CD8-positive, alpha-beta memory T cell (primary cell): ENCODE data around the gene DGKD. TPM values are rescaled to one million over a fixed set of nuclear protein-coding genes. Genes with fewer than 3 reads are reported as not detected.

Source experiments
- CTCF ChIA-PET: fragments of 350-600 bp; sonication (Branson Sonifier 250); formaldehyde crosslinking; loops from one replicate; lab custom pipeline; 2021; ENCODE audit warnings: antibody characterized with exemption; lab: Charles Lee
- POLR2A ChIA-PET: fragments of 350-600 bp; sonication (Branson Sonifier 250); formaldehyde crosslinking; loops from one replicate; lab custom pipeline; 2021; ENCODE audit warnings: antibody characterized with exemption; lab: Charles Lee
- DNase-seq, 5 donors: peaks; one replicate each; pipeline versions ENCODE4 v3.0.0 to v3.0.0-alpha.2; 2020 to 2022; ENCODE audit warnings: mixed read lengths in 1 of 5
- H3K27ac ChIP-seq: one replicate; pipeline ENCODE4 v1.7.0; 2013; ENCODE audit warnings: low read depth, mild to moderate bottlenecking, low read length, moderate library complexity
- H3K27me3 ChIP-seq: 2 replicates; pipeline ENCODE4 v1.7.0; 2013; ENCODE audit warnings: low read length, mild to moderate bottlenecking; ENCODE audit not compliant: insufficient read depth, poor library complexity, severe bottlenecking
- H3K36me3 ChIP-seq: 2 replicates; pipeline ENCODE4 v1.7.0; 2013; ENCODE audit warnings: mild to moderate bottlenecking, low read length, moderate library complexity; ENCODE audit not compliant: insufficient read depth
- H3K4me1 ChIP-seq: 2 replicates; pipeline ENCODE4 v1.7.0; 2013; ENCODE audit warnings: mild to moderate bottlenecking, low read length, moderate library complexity; ENCODE audit not compliant: insufficient read depth
- H3K4me3 ChIP-seq: 2 replicates; pipeline ENCODE4 v1.7.0; 2013; ENCODE audit warnings: mild to moderate bottlenecking, low read length
- H3K9me3 ChIP-seq: 2 replicates; pipeline ENCODE4 v1.7.0; 2013; ENCODE audit warnings: mild to moderate bottlenecking, low read length
- H3K27ac Mint-ChIP-seq, 8 donors: one replicate each; pipeline ENCODE4 v1.8.0; 2020 to 2021; ENCODE audit warnings: mixed read lengths in 8 of 8, mild to moderate bottlenecking in 6 of 8, inconsistent platforms in 3 of 8, moderate library complexity in 3 of 8
- H3K27me3 Mint-ChIP-seq, 2 donors: one replicate each; pipeline ENCODE4 v1.8.0; 2020 to 2021; ENCODE audit warnings: mixed read lengths in 2 of 2, mild to moderate bottlenecking in 1 of 2, moderate library complexity in 1 of 2
- H3K36me3 Mint-ChIP-seq, 3 donors: one replicate each; pipeline ENCODE4 v1.8.0; 2020 to 2021; ENCODE audit warnings: mixed read lengths in 3 of 3, inconsistent platforms in 1 of 3, mild to moderate bottlenecking in 1 of 3
- H3K4me1 Mint-ChIP-seq, 3 donors: one replicate each; pipeline ENCODE4 v1.8.0; 2020 to 2021; ENCODE audit warnings: mixed read lengths in 3 of 3, inconsistent platforms in 1 of 3, mild to moderate bottlenecking in 1 of 3
- H3K4me3 Mint-ChIP-seq, 7 donors: one replicate each; pipeline ENCODE4 v1.8.0; 2020 to 2021; ENCODE audit warnings: mixed read lengths in 7 of 7, mild to moderate bottlenecking in 6 of 7, moderate library complexity in 4 of 7, inconsistent platforms in 2 of 7
- H3K9me3 Mint-ChIP-seq, 5 donors: one replicate each; pipeline ENCODE4 v1.8.0; 2020 to 2022; ENCODE audit warnings: mixed read lengths in 5 of 5, mild to moderate bottlenecking in 3 of 5, moderate library complexity in 2 of 5, inconsistent platforms in 1 of 5
- polyA plus RNA-seq: library from polyadenylated mRNA; unstranded; fragments of 300-500 nt; fragmentation: Illumina TruSeq; gene quantifications from one replicate; pipeline ENCODE4 v1.2.3, GENCODE V29; 2021
- total RNA-seq, 2 experiments: library from RNA; stranded (reverse); gene quantifications; one replicate each; pipeline ENCODE4 v1.2.3, GENCODE V29; 2021

DGKD gene
- total and polyA plus RNA-seq, 3 experiments from 2014 or later, result 32.6 to 61.9 (median 54.2) TPM

DNA sequence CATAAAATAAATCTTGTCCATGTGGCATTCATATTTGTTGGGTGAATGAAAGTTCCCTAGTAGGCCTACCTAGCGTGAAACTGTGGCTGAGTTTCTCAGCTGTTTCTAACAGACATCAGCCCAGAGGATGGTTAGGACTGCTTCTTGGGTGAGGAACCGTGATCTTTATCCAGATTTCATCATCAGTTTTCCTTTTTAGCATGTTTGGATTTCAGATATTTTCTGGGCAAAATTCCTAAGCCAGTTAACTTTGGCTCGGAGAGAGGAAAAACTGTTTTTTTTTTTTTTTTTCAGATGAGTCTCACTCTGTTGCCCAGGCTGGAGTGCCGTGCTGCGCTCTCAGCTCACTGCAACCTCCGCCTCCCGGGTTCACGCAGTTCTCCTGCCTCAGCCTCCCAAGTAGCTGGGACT is 53.5 kb downstream of the DGKD start:
- Mint-ChIP-seq H3K9me3 (peaks cover 0 to 6% (median 4%) of the 10 kb centered on the region in 5 donors), H3K27me3 (peaks cover 0 to 1% of the 10 kb centered on the region in 2 donors), H3K4me1 (peaks cover 59 to 78% (median 62%) of the 10 kb centered on the region in 3 donors), H3K27ac (peak overlapping the region in 2 of 8 donors; percentile 85 to 89), H3K4me3 (no peak overlapping the region), H3K36me3 (peaks cover 6 to 37% (median 12%) of the 10 kb centered on the region in 3 donors)
- ChIA-PET POLR2A (interaction anchor here (0.5 kb wide), 1 partner anchor 32 kb away, joined by 3 read pairs; no protein-coding TSS in a partner anchor), CTCF (interaction anchor here (1.6 to 11.2 kb wide), 3 partner anchors 12 to 34 kb away, joined by 3 to 239 read pairs (median 151); no protein-coding TSS in a partner anchor)
- no peak for DNase-seq
- Histone ChIP-seq H3K9me3 (no peaks in the 10 kb centered on the region), H3K27me3 (no peaks in the 10 kb centered on the region), H3K4me1 (peaks cover 55% of the 10 kb centered on the region), H3K36me3 (no peaks in the 10 kb centered on the region), H3K27ac (no peak overlapping the region), H3K4me3 (no peak overlapping the region)

DNA sequence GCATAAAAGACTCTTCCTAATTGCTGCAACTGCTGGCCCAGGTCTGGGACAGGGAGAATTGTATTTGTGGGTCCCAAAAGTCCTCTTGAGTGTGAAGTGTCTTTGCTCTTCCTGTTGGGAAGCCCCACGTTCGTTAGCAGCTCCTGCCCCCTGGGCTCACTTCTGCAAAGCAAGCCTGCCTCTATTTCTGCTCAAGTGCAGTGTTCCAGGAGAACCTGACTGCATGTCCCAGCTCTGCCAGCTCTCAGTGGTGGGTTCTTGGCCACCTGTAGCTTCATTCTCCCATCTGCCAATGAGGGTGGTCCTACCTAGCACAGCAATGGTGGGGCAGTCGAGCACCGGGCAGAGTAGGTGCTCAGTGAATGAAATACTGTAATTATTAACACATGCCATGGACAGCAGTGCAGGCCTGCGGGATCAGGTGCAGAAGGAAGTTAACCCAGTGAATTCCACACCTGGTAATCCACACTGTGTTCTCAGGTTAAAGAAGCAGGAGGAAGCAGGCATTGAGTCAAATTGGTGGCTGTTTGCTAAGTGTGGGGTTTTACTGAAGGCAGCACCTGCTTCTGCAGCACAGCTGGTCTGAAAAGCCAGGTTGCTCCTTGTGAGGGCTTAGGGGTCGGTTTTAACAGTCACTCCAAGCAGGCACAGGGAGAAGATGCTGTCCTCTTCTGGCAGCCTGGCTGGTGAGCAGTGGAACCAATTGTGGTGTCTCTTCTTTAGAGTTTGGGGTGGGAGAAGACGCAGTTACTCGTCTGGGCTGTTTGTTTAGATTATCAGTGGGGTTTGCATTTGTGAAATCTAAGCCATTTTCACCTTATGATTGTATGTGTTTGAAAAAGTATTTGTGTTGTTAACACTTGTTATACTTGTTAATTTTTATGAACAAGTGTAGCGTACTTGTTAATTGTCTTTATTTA is 54.3 kb downstream of the DGKD start:
- H3K4me1 ChIP-seq, result peaks cover 64% of the 10 kb centered on the region
- H3K9me3 ChIP-seq, result no peaks in the 10 kb centered on the region
- ChIA-PET CTCF (interaction anchor here (1.6 to 11.2 kb wide), 3 partner anchors 11 to 33 kb away, joined by 3 to 239 read pairs (median 151); no protein-coding TSS in a partner anchor), POLR2A (interaction anchor here (0.5 kb wide), 1 partner anchor 31 kb away, joined by 3 read pairs; no protein-coding TSS in a partner anchor)
- no peak for DNase-seq
- peaks cover 0 to 1% of the 10 kb centered on the region in 2 donors for H3K27me3 Mint-ChIP-seq
- H3K27ac Mint-ChIP-seq, result peak overlapping the region; percentile 45 to 89 (median 80)
- no peaks in the 10 kb centered on the region for H3K27me3 ChIP-seq
- no peak overlapping the region for H3K27ac ChIP-seq
- H3K9me3 Mint-ChIP-seq, result peaks cover 0 to 6% (median 4%) of the 10 kb centered on the region in 5 donors
- H3K36me3 ChIP-seq, result no peaks in the 10 kb centered on the region
- H3K4me3 Mint-ChIP-seq, result peak overlapping the region in 5 of 7 donors; percentile 5 to 75 (median 61)
- H3K4me1 Mint-ChIP-seq, result peaks cover 66 to 84% (median 70%) of the 10 kb centered on the region in 3 donors
- no peak overlapping the region for H3K4me3 ChIP-seq
- H3K36me3 Mint-ChIP-seq, result peaks cover 11 to 37% (median 12%) of the 10 kb centered on the region in 3 donors

DNA sequence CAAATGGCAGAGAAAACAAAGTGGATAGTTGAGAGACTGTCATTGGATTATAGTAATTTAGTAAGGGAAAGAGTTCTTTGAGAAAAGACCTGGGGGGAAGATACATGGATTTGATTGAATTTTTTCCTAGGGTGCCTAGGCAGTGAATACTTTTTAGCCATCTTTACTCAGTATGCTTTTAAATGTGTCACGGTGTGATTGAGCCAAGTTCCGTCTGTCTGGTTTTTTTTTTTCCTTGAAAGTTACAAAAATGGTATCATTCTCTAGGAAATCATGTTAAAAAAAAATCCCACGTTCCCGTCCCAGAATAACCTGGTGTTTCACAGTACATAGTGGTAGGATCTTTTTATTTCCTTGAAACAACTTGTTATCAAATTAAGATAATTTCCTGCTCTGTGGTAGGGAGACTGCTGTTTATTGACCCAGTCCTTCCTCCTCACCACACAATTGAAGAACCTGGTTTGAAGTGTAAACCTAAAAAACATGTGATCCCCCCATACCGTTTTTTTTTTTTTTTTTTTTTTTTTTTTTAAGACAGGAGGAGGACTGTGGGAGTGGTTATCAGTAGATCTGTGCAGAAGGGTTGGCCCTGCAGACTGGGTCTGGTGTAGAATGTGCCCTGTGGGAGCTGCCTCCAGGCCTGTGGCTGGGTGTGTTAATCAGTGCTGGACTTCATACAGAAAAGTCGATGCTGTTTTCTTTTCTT is 55.1 kb downstream of the DGKD start:
- Histone ChIP-seq H3K4me1 (peaks cover 67% of the 10 kb centered on the region), H3K4me3 (peak overlapping the region; percentile 26), H3K9me3 (no peaks in the 10 kb centered on the region), H3K27me3 (no peaks in the 10 kb centered on the region), H3K27ac (no peak overlapping the region), H3K36me3 (no peaks in the 10 kb centered on the region)
- ChIA-PET POLR2A (interaction anchor here (0.6 to 1.9 kb wide), 3 partner anchors 10 to 20 kb away, joined by 3 to 15 read pairs (median 8); no protein-coding TSS in a partner anchor), CTCF (interaction anchor here (0.7 to 1.8 kb wide), 4 partner anchors 8 to 43 kb away, joined by 3 to 9 read pairs (median 4); no protein-coding TSS in a partner anchor)
- Mint-ChIP-seq H3K36me3 (peaks cover 12 to 32% (median 12%) of the 10 kb centered on the region in 3 donors), H3K4me1 (peaks cover 67 to 87% (median 71%) of the 10 kb centered on the region in 3 donors), H3K4me3 (peak overlapping the region; percentile 53 to 89 (median 64)), H3K27me3 (peaks cover 0 to 1% of the 10 kb centered on the region in 2 donors), H3K27ac (peak overlapping the region; percentile 45 to 89 (median 74)), H3K9me3 (peaks cover 0 to 6% (median 4%) of the 10 kb centered on the region in 5 donors)
- DNase-seq, result peak in 4 of 5 donors; percentile 33 to 75 (median 66)

DNA sequence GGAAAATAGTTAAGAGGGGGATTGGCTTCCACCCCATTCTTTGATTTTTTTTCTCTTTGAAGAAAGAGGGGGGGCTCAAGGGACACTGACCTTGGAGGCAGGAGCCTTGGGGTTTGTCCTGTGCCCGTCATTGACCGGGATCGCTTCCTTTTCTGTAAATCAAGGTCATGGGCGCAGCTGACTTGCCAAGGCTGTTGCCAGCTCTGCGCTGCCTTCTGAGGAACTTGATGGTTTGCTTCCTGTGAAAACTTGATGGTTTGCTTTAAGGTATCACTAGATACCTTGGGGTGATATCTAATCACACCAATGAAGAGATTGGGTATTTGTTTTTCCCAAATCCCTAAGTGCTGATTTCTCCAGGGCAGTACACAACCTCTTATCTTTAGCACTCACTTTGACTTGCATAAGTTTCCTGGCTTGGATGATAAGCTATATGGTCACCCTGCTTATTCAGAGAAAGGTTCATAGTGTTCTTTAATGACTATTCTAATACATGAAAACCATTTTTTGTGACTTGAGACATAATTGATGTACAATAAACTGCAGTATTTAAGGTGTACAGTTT is 56.0 kb downstream of the DGKD start:
- Histone ChIP-seq H3K9me3 (no peaks in the 10 kb centered on the region), H3K4me1 (peaks cover 69% of the 10 kb centered on the region), H3K4me3 (peak overlapping the region; percentile 26), H3K27me3 (no peaks in the 10 kb centered on the region), H3K36me3 (no peaks in the 10 kb centered on the region), H3K27ac (no peak overlapping the region)
- H3K9me3 Mint-ChIP-seq, result peaks cover 0 to 6% (median 4%) of the 10 kb centered on the region in 5 donors
- POLR2A ChIA-PET, result interaction anchor here (1.4 to 1.9 kb wide), 2 partner anchors 9 to 12 kb away, joined by 8 to 15 read pairs; no protein-coding TSS in a partner anchor
- H3K27ac Mint-ChIP-seq, result peak overlapping the region; percentile 64 to 90 (median 76)
- H3K4me1 Mint-ChIP-seq, result peaks cover 70 to 89% (median 74%) of the 10 kb centered on the region in 3 donors
- H3K4me3 Mint-ChIP-seq, result peak overlapping the region; percentile 15 to 89 (median 61)
- peaks cover 11 to 33% (median 13%) of the 10 kb centered on the region in 3 donors for H3K36me3 Mint-ChIP-seq
- H3K27me3 Mint-ChIP-seq, result peaks cover 0 to 1% of the 10 kb centered on the region in 2 donors
- CTCF ChIA-PET, result interaction anchor here (0.7 to 1.8 kb wide), 4 partner anchors 9 to 44 kb away, joined by 3 to 9 read pairs (median 4); no protein-coding TSS in a partner anchor
- no peak for DNase-seq

DNA sequence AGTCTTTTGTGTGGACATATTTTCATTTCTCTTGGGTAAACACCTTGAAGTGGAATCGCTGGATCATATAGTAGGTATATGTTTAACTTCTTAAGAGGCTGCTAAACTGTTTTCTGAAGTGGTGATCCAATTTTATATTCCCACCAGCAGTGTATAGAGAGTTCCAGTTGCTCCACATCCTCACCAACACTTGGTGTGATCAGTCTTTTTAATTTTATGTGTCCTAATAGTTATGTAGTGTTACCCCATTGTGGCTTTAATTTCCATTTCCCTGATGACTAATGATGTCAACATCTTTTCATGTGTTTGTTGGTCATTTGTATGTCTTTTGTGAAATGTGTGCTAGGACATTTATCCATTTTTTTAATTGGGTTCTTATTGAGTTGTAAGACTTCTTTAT is 56.9 kb downstream of the DGKD start:
- H3K27ac Mint-ChIP-seq, result peak overlapping the region in 6 of 8 donors; percentile 6 to 90 (median 74)
- H3K4me1 ChIP-seq, result peaks cover 78% of the 10 kb centered on the region
- POLR2A ChIA-PET, result interaction anchor here (1.9 kb wide), 1 partner anchor 8 kb away, joined by 15 read pairs; no protein-coding TSS in a partner anchor

DNA sequence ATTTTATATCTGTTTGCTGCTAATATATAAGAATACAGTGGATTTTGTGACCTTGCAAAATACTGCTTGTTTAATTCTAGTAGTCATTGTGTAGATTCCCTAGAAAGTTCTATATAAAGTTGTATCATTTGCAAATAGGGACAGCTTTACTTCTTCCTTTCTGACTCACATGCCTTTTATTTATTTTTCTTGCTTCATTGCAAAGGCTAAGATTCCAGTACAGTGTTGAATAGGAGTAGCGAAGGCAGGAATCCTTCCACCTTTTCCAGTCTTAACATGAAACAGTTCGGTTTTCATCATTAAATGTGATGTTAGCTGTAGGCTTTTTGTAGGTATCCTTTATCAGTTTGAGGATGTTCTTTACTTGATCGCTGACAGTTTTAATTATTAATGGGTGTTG is 58.1 kb downstream of the DGKD start:
- CTCF ChIA-PET, result interaction anchor here (4.0 kb wide), 1 partner anchor 31 kb away, joined by 18 read pairs; no protein-coding TSS in a partner anchor

More for the DNA sequence above, 56.9 kb downstream of the DGKD start:
- Histone ChIP-seq H3K27me3 (no peaks in the 10 kb centered on the region), H3K9me3 (no peaks in the 10 kb centered on the region), H3K4me3 (no peak overlapping the region), H3K36me3 (no peaks in the 10 kb centered on the region), H3K27ac (no peak overlapping the region)
- no peak for DNase-seq
- Mint-ChIP-seq H3K9me3 (peaks cover 0 to 6% (median 4%) of the 10 kb centered on the region in 5 donors), H3K27me3 (peaks cover 0 to 1% of the 10 kb centered on the region in 2 donors), H3K4me1 (peaks cover 74 to 90% (median 80%) of the 10 kb centered on the region in 3 donors), H3K36me3 (peaks cover 15 to 37% (median 15%) of the 10 kb centered on the region in 3 donors), H3K4me3 (peak overlapping the region in 1 of 7 donors; percentile 31)
- CTCF ChIA-PET, result interaction anchor here (1.8 kb wide), 1 partner anchor 32 kb away, joined by 9 read pairs; no protein-coding TSS in a partner anchor

More for the DNA sequence above, 58.1 kb downstream of the DGKD start:
- H3K36me3 ChIP-seq, result no peaks in the 10 kb centered on the region
- peaks cover 74 to 96% (median 82%) of the 10 kb centered on the region in 3 donors for H3K4me1 Mint-ChIP-seq
- H3K27me3 Mint-ChIP-seq, result peaks cover 0 to 1% of the 10 kb centered on the region in 2 donors
- peaks cover 87% of the 10 kb centered on the region for H3K4me1 ChIP-seq
- H3K27ac Mint-ChIP-seq, result peak overlapping the region in 4 of 8 donors; percentile 19 to 76 (median 22)
- DNase-seq, result no peak
- H3K9me3 ChIP-seq, result no peaks in the 10 kb centered on the region
- H3K27me3 ChIP-seq, result no peaks in the 10 kb centered on the region
- no peak overlapping the region for H3K4me3 Mint-ChIP-seq
- no peak overlapping the region for H3K4me3 ChIP-seq
- peaks cover 0 to 6% (median 4%) of the 10 kb centered on the region in 5 donors for H3K9me3 Mint-ChIP-seq
- POLR2A ChIA-PET, result no interaction called here
- no peak overlapping the region for H3K27ac ChIP-seq
- peaks cover 13 to 31% (median 15%) of the 10 kb centered on the region in 3 donors for H3K36me3 Mint-ChIP-seq
